SW 1271 (cell line): ENCODE measurements around the gene PCBP3.
"Not testable (repeated sequence)": the region's sequence is repeated elsewhere in the genome, so short reads cannot be mapped to it uniquely, and the experiment has no call there.

Experiments
- DNase-seq, 2 experiments: peaks; one replicate each; lab custom pipeline; 2025; lab: John Stamatoyannopoulos, UW

Gene PCBP3

GRCh38 chr21:45875416-45875760 lies 231.9 kb downstream of the PCBP3 start:
- DNase-seq: no peak

- DNase-seq: no peak
Observed at GRCh38 chr21:45875881-45876280, 232.4 kb downstream of the PCBP3 start.

- no peak for DNase-seq
Observed at GRCh38 chr21:45876381-45877170, 233.1 kb downstream of the PCBP3 start.

GRCh38 chr21:45877171-45877438 lies 233.6 kb downstream of the PCBP3 start:
- no peak for DNase-seq

GRCh38 chr21:45877821-45878469 lies 234.4 kb downstream of the PCBP3 start:
- DNase-seq: no peak

- DNase-seq: peak in 1 of 2 experiments; percentile 32
Observed at GRCh38 chr21:45880097-45881068, 236.9 kb downstream of the PCBP3 start.

GRCh38 chr21:45882645-45883044 lies 239.1 kb downstream of the PCBP3 start:
- DNase-seq: no peak

- DNase-seq: no peak
Observed at GRCh38 chr21:45883090-45883489, 239.6 kb downstream of the PCBP3 start.

GRCh38 chr21:45885597-45885929 lies 242.0 kb downstream of the PCBP3 start:
- DNase-seq: no peak

- DNase-seq: not testable (repeated sequence)
Observed at GRCh38 chr21:45885930-45886601, 242.5 kb downstream of the PCBP3 start.

GRCh38 chr21:45886610-45887026 lies 243.1 kb downstream of the PCBP3 start:
- no peak for DNase-seq

GRCh38 chr21:45887120-45887611 lies 243.6 kb downstream of the PCBP3 start:
- no peak for DNase-seq

- DNase-seq: no peak
Observed at GRCh38 chr21:45887788-45888187, 244.3 kb downstream of the PCBP3 start.

- DNase-seq: no peak
Observed at GRCh38 chr21:45888386-45889009, 245.0 kb downstream of the PCBP3 start.

GRCh38 chr21:45889256-45889655 lies 245.7 kb downstream of the PCBP3 start:
- DNase-seq: no peak

- DNase-seq: no peak
Observed at GRCh38 chr21:45889961-45890360, 246.4 kb downstream of the PCBP3 start.

- no peak for DNase-seq
Observed at GRCh38 chr21:45891388-45892155, 248.0 kb downstream of the PCBP3 start.

- no peak for DNase-seq
Observed at GRCh38 chr21:45892156-45892915, 248.8 kb downstream of the PCBP3 start.

- no peak for DNase-seq
Observed at GRCh38 chr21:45892916-45893739, 249.6 kb downstream of the PCBP3 start.
